Osteoblast (primary cell): ENCODE measurements around the gene GPR156. TPM values are rescaled to one million over a fixed set of nuclear protein-coding genes. Genes with fewer than 3 reads are reported as not detected.

Experiments used
- DNase-seq: peaks from one replicate; pipeline ENCODE4 v3.0.0; 2011; ENCODE audit warnings: low spot score, mixed read lengths; ENCODE audit not compliant: insufficient read length; ENCODE audit errors: missing footprints
- H2AFZ ChIP-seq: 2 replicates; pipeline ENCODE4 v1.6.0; 2011; ENCODE audit warnings: mild to moderate bottlenecking, low read length
- H3K27ac ChIP-seq: 2 replicates; pipeline ENCODE4 v1.5.1; 2011; ENCODE audit warnings: mild to moderate bottlenecking, low read depth, low read length, moderate library complexity
- H3K27me3 ChIP-seq: 2 replicates; pipeline ENCODE4 v1.6.0; 2012; ENCODE audit warnings: mild to moderate bottlenecking, control low read depth, inconsistent platforms, low read length, moderate library complexity; ENCODE audit not compliant: insufficient read depth
- H3K36me3 ChIP-seq: 2 replicates; pipeline ENCODE4 v1.5.1; 2011; ENCODE audit warnings: mild to moderate bottlenecking, low read length, control low read depth, moderate library complexity; ENCODE audit not compliant: insufficient read depth
- H3K4me1 ChIP-seq: 2 replicates; pipeline ENCODE4 v1.5.1; 2011; ENCODE audit warnings: mild to moderate bottlenecking, low read length, control low read depth, moderate library complexity; ENCODE audit not compliant: insufficient read depth
- H3K4me2 ChIP-seq: 2 replicates; pipeline ENCODE4 v1.6.0; 2011; ENCODE audit warnings: mild to moderate bottlenecking, low read length; ENCODE audit not compliant: insufficient read depth
- H3K4me3 ChIP-seq: fragments of 200-600 bp; sonication (generic); 3 replicates; pipeline ENCODE4 v1.5.1; 2012; ENCODE audit warnings: mild to moderate bottlenecking, low read length, inconsistent platforms; ENCODE audit not compliant: insufficient read depth
- H3K79me2 ChIP-seq: 2 replicates; pipeline ENCODE4 v1.6.0; 2012; ENCODE audit warnings: mild to moderate bottlenecking, low read length, control low read depth, inconsistent platforms; ENCODE audit not compliant: insufficient read depth
- H3K9me3 ChIP-seq: 2 replicates; pipeline ENCODE4 v1.5.1; 2011; ENCODE audit warnings: low read depth, low read length, control low read depth
- H4K20me1 ChIP-seq: 2 replicates; pipeline ENCODE4 v1.6.0; 2012; ENCODE audit warnings: mild to moderate bottlenecking, low read length, control low read depth; ENCODE audit not compliant: insufficient read depth
- CTCF ChIP-seq: IDR thresholded peaks from 2 replicates; pipeline ENCODE4 v1.5.1; 2011; ENCODE audit warnings: mild to moderate bottlenecking, low read depth, low read length, moderate library complexity; ENCODE audit errors: extremely low read depth
- total RNA-seq: library from RNA; depleted of rRNA; stranded (reverse); fragments of >200 nt; gene quantifications from 2 replicates; pipeline ENCODE4 v1.2.3, GENCODE V29; 2012

Gene GPR156
- total RNA-seq: 0.88 and 1.4 TPM in 2 replicates

GRCh38 chr3:120284747-120285507 lies at the start of gene GPR156:
Gene GPR156 (minus strand): TSS chr3:120285222. CDS start chr3:120244098, 41,124 bp downstream.
- Histone ChIP-seq H3K27ac (no peak within 1 kb of the TSS), H3K4me3 (peak within 1 kb of the TSS; percentile 70), H4K20me1 (no peaks in the 10 kb centered on the region), H3K4me1 (no peaks in the 10 kb centered on the region), H3K79me2 (no peaks in the 10 kb centered on the region), H3K36me3 (no peaks in the 10 kb centered on the region), H3K27me3 (peaks cover 37% of the 10 kb centered on the region), H3K4me2 (peak within 1 kb of the TSS; percentile 82), H2AFZ (peak within 1 kb of the TSS; percentile 68), H3K9me3 (no peaks in the 10 kb centered on the region)
- no peak for TF ChIP-seq CTCF
- DNase-seq: peak; percentile 94

- Histone ChIP-seq H3K27me3 (no peaks in the 10 kb centered on the region), H3K4me2 (no peak overlapping the region), H3K4me1 (no peaks in the 10 kb centered on the region), H2AFZ (no peak overlapping the region), H4K20me1 (peaks cover 4% of the 10 kb centered on the region), H3K79me2 (peaks cover 22% of the 10 kb centered on the region), H3K4me3 (no peak overlapping the region), H3K9me3 (no peaks in the 10 kb centered on the region), H3K27ac (no peak overlapping the region), H3K36me3 (peaks cover 29% of the 10 kb centered on the region)
- DNase-seq: no peak
- no peak for TF ChIP-seq CTCF
Measured at GRCh38 chr3:120332646-120333045, 47.6 kb upstream of the GPR156 start.

GRCh38 chr3:120331076-120331475 lies 46.1 kb upstream of the GPR156 start:
- Histone ChIP-seq H3K36me3 (peaks cover 29% of the 10 kb centered on the region), H3K4me2 (no peak overlapping the region), H3K27ac (no peak overlapping the region), H4K20me1 (peaks cover 2% of the 10 kb centered on the region), H3K79me2 (peaks cover 9% of the 10 kb centered on the region), H3K27me3 (no peaks in the 10 kb centered on the region), H3K4me3 (no peak overlapping the region), H3K9me3 (no peaks in the 10 kb centered on the region), H3K4me1 (no peaks in the 10 kb centered on the region), H2AFZ (no peak overlapping the region)
- DNase-seq: no peak
- TF ChIP-seq CTCF: no peak

- no peaks in the 10 kb centered on the region for H3K79me2 ChIP-seq
- DNase-seq: no peak
- no peaks in the 10 kb centered on the region for H4K20me1 ChIP-seq
- H3K4me1 ChIP-seq: peaks cover 6% of the 10 kb centered on the region
- H2AFZ ChIP-seq: no peak overlapping the region
- H3K4me2 ChIP-seq: no peak overlapping the region
- H3K36me3 ChIP-seq: peaks cover 19% of the 10 kb centered on the region
- no peaks in the 10 kb centered on the region for H3K9me3 ChIP-seq
- no peak overlapping the region for H3K4me3 ChIP-seq
- no peaks in the 10 kb centered on the region for H3K27me3 ChIP-seq
- TF ChIP-seq CTCF: no peak
- H3K27ac ChIP-seq: no peak overlapping the region
Measured at GRCh38 chr3:120326784-120327183, 41.8 kb upstream of the GPR156 start.
